Muscle of leg (tissue), 11 donors: ENCODE measurements around the gene FXYD6. TPM values are rescaled to one million over a fixed set of nuclear protein-coding genes. Genes with fewer than 3 reads are reported as not detected.

ENCODE experiments used
- DNase-seq: peaks from one replicate; pipeline ENCODE4 v3.0.0; 2013
- H3K27ac ChIP-seq: one replicate; pipeline ENCODE4 v1.5.1; 2013; ENCODE audit warnings: mild to moderate bottlenecking, low read length, control low read depth
- H3K27me3 ChIP-seq: one replicate; pipeline ENCODE4 v1.6.1; 2013; ENCODE audit warnings: low read length; ENCODE audit not compliant: control insufficient read depth, insufficient read depth
- H3K36me3 ChIP-seq: one replicate; pipeline ENCODE4 v1.6.1; 2013; ENCODE audit warnings: low read length; ENCODE audit not compliant: control insufficient read depth, insufficient read depth
- H3K4me1 ChIP-seq: one replicate; pipeline ENCODE4 v1.6.1; 2013; ENCODE audit warnings: low read length; ENCODE audit not compliant: control insufficient read depth, insufficient read depth
- H3K4me3 ChIP-seq: one replicate; pipeline ENCODE4 v1.5.1; 2013; ENCODE audit warnings: low read length, control low read depth
- H3K9me3 ChIP-seq: replicated peaks from 2 replicates; pipeline ENCODE4 v1.6.1; 2013; ENCODE audit warnings: low read depth, low read length; ENCODE audit not compliant: control insufficient read depth
- WGBS: methylation state at CpG from one replicate; pipeline ENCODE4 v1.1.5; 2013; ENCODE audit warnings: missing lambda C conversion rate; ENCODE audit not compliant: insufficient coverage; 5-methylcytosine and 5-hydroxymethylcytosine counted together
- polyA plus RNA-seq, 8 donors: library from polyadenylated mRNA; unstranded; fragments of 120-200 nt; gene quantifications; one replicate each; pipeline versions ENCODE4 v1.2.1 to v1.2.3, GENCODE V29; 2013; ENCODE audit warnings: inconsistent platforms in 1 of 8, low replicate concordance in 1 of 8; ENCODE audit not compliant: insufficient read length in 8 of 8, insufficient read depth in 1 of 8
- total RNA-seq: library from RNA; stranded (reverse); fragments of 120-200 nt; gene quantifications from one replicate; pipeline ENCODE4 v1.2.4, GENCODE V29; 2013

The FXYD6 gene
- total and polyA plus RNA-seq, 9 donors: 103 to 209 (median 173) TPM

DNA sequence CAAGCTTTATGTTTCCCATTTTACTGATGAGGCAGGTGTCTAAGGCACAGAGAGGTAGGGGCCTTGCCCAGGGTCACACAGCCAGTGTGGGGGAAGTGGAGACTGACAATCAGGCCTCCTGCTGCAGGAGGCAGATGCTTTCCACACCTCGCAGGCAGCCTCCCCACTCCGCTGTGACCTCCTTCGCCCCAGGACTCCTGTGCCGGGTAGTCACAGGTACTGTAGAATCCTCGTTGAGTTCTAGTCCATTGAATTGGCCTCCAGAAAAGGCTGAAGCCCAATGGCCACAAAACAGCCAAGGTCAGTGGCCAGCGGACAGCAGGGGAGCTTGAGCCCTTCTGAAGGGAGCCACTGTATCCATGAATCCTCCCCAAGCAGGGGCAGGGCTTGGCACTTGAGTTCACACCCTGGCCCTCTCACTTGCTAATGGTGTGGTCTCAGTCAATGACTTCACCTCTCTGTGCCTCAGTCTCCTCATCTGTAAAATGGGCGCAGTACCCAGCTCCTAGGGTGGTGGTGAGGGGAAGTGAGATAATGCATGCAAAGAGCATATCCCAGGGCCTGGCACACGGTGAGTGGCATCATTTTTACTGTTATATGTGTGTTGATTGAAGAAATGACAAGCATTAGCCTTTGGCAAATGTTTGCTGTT, 50.8 kb downstream of the FXYD6 start:
- peaks cover 4% of the 10 kb centered on the region for H3K27me3 ChIP-seq
- H3K4me3 ChIP-seq: no peak overlapping the region
- 92% methylated on average over 7 of the region's 8 CpGs for WGBS
- peaks cover 55% of the 10 kb centered on the region for H3K4me1 ChIP-seq
- no peaks in the 10 kb centered on the region for H3K9me3 ChIP-seq
- no peak for DNase-seq
- no peak overlapping the region for H3K27ac ChIP-seq
- no peaks in the 10 kb centered on the region for H3K36me3 ChIP-seq

DNA sequence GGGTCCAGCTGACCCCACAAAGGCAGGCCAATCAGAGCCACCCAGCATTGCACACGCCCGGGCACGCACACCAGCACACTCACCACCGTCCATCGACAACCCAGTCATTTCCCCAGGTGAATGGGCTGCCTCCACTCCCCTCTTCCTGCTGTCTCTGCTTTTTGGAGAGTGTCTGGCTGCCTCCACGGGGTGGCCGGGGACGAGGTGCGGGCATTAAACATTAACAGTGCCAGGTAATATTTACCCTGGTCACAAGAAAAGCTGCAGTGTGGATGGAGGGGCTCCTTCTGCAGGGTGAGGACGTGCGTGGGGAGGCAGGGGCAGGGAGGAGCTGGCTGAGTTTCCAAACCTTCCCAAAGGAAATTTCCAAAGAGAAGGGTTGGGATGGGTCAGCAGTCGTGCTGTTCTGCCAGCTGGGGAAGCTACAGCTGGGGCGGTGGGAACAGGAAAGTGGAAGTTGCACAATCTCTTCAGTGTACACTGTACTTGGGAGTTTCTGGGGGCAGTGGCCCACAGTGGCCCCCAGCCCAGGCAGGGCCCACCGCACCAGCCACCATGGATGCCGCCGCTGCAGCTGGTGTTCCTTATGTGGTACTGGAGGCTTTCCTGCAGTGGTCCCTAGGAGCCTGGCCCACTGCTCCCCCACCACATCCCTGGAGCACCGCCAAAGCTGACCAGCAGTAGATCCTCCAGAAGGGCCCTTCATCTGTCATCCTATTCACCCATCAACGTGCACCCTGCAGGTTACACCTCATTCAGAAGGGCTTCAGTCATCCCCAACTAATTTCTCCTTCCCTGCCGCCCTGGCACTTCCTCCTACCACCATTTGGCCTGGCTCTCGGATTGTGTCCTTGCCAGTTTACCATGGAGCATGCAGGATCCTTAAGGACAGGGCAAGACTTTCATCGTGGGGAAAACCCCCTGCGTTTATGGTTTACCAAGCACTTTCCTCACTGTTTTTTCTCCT, 51.6 kb downstream of the FXYD6 start, which contains the start of gene FXYD2:
Gene FXYD2 (minus strand): TSS at position 174 of the 967 bp plus-strand sequence. CDS start 66 bp downstream, at position 108.
- peaks cover 49% of the 10 kb centered on the region for H3K4me1 ChIP-seq
- H3K27me3 ChIP-seq: peaks cover 2% of the 10 kb centered on the region
- H3K9me3 ChIP-seq: no peaks in the 10 kb centered on the region
- H3K4me3 ChIP-seq: no peak within 1 kb of the TSS
- peak; percentile 78 for DNase-seq
- H3K27ac ChIP-seq: peak within 1 kb of the TSS; percentile 65
- no peaks in the 10 kb centered on the region for H3K36me3 ChIP-seq
- WGBS: 33% methylated on average over 15 of the region's 22 CpGs

DNA sequence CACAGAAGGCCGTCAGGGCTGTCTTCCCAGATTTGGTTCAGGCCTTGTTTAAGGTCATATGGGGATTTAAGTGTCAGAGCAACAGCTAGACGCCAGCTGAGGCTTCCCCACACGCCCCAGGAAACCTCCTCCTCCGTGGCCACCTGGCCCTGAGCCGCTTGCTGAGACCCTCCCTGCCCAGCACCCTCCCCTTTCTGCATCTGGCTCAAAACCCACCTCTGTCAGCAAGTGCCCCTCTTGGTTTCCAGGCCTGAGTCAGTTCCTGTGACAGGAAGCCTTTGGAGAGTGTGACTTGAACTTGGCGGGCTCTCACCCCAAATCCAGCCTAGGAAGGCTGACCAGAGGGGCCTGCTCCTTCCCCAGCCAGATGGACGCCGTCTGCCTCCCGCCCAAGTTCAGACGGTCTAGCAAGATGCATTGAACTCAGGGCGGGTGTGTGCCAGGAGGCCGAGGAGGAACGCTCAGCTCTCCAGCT, 52.5 kb downstream of the FXYD6 start:
- peaks cover 51% of the 10 kb centered on the region for H3K4me1 ChIP-seq
- no peaks in the 10 kb centered on the region for H3K9me3 ChIP-seq
- peak overlapping the region; percentile 65 for H3K27ac ChIP-seq
- H3K27me3 ChIP-seq: peaks cover 2% of the 10 kb centered on the region
- H3K4me3 ChIP-seq: no peak overlapping the region
- H3K36me3 ChIP-seq: no peaks in the 10 kb centered on the region
- WGBS: 3% methylated on average over 4 of the region's 13 CpGs
- peak; percentile 89 for DNase-seq

DNA sequence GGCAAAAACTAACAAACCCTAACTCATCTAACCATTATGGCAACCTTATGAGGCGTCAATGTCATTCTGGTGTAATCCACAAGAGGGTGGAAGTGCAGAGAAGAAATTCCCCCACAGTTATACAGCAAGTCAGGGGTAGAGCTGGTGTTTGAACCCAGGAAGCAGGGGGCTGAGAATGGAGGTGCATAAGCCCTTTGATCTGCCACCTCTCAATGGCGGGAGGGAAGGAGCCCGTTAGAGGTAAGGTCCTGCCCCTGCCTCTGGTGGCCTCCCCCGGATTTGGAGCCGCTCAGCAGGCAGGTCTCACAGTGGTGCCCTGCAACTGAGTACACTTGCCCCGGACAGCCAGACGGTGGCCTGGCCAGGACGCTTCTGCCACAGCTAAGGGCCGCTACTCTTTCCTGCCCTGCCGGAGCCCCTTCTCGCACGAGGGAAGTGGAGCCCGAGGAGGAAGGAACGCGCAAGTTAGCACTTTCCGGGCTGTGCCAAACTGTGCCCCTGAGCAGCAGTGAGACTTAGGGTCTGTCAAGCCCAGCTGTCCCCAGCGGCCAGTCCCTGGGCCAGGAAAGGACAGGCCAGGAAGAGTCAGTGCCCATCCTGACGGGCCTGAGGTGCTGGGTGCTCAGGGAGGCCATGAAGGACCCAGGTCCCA, 53.0 kb downstream of the FXYD6 start:
- WGBS: 34% methylated on average over 17 of the region's 18 CpGs
- Histone ChIP-seq H3K36me3 (no peaks in the 10 kb centered on the region), H3K4me1 (peaks cover 49% of the 10 kb centered on the region), H3K27me3 (peaks cover 2% of the 10 kb centered on the region), H3K27ac (peak overlapping the region; percentile 53), H3K9me3 (no peaks in the 10 kb centered on the region), H3K4me3 (no peak overlapping the region)
- DNase-seq: no peak

DNA sequence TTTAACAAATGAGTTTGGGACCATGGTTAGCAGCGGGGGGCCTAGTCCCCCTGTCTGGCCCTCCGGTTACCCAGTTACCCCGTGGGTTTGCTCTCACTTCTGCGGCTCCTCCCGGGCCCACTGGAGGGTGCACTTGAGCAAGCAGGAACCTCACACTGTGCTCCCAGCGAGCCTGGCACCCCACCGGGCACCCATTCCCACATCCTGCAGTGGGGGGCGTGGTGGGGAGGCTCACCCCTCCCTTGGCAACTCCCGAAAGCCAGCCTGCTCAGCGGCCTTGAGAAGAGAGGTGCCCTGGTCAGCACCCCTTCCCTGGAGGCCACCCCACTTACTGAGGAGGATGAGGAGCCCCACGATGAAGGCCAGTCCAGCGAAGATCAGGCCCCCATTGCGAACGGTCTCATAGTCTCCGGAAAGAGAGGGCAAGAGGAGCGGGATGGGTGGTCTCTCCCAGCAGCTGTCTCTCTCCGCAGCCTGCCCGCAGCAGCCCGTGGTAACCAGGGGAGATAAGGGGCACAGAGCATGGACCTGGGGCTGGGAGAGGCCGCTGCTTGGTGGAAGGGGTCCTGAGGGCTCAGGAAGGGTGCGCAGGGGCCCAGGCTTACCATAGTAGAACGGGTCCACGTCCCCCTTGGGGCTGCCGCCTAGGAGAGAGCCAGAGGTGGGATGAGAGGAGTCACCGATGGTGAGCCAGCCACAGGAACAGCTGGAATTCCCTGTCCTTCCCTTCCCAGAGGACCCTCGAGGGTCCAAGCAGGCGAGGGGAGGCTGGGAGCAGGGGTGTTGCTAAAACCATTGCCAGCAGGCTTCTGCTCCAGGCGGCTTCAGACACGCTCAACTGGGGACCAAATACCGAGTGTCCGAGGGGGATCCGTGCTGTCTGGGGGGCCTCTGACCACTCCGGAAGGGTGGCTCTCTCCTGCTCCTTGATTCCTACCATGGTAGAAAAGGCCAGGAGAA, 54.1 kb downstream of the FXYD6 start:
- no peak for DNase-seq
- 69% methylated on average over 18 of the region's 33 CpGs for WGBS
- Histone ChIP-seq H3K4me1 (peaks cover 48% of the 10 kb centered on the region), H3K27ac (no peak overlapping the region), H3K27me3 (peaks cover 2% of the 10 kb centered on the region), H3K36me3 (no peaks in the 10 kb centered on the region), H3K4me3 (no peak overlapping the region), H3K9me3 (no peaks in the 10 kb centered on the region)

DNA sequence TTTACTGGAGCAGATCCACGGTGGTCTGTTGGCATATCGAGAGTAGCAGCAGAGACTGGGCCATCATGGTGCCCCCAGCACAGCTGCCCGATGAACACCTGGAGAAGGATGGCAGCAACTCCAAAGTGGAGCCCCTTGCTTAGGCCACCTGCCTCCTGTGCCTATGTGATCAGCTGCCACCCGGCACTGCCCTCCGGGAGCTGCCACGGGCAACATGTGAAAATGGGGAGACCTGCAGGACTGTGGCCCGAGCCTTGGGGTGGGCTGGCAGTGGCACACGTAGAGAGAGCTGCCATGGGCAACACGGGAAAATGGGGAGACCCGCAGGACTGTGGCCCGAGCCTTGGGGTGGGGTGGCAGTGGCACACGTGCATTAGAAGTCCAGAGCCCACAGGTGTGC, 55.0 kb downstream of the FXYD6 start:
- Histone ChIP-seq H3K4me3 (no peak overlapping the region), H3K27me3 (peaks cover 2% of the 10 kb centered on the region), H3K36me3 (no peaks in the 10 kb centered on the region), H3K27ac (no peak overlapping the region), H3K4me1 (peaks cover 58% of the 10 kb centered on the region), H3K9me3 (no peaks in the 10 kb centered on the region)
- no peak for DNase-seq
- WGBS: 88% methylated on average over 12 of the region's 12 CpGs

DNA sequence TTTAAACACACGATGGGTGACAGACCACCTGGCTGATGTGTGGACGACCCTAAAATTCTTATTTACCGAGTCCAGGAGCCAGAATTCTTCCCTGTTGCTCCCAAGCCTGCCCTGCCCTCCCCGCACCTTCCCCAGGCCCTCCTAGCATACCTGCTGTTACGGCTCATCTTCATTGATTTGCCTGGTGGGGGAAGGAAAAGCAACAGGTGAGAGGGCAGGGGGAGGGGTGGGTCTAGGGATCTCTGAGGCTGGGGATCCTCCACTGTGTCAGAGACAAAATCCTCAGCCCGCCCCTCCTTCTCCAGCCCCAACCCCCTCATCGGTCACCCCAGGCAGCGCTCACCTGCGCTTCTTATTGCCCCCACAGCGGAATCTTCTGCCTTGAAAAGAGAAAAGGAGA, 55.9 kb downstream of the FXYD6 start:
- WGBS: 71% methylated on average over 2 of the region's 10 CpGs
- Histone ChIP-seq H3K27ac (no peak overlapping the region), H3K27me3 (no peaks in the 10 kb centered on the region), H3K4me3 (no peak overlapping the region), H3K4me1 (peaks cover 65% of the 10 kb centered on the region), H3K36me3 (no peaks in the 10 kb centered on the region), H3K9me3 (no peaks in the 10 kb centered on the region)
- DNase-seq: no peak

DNA sequence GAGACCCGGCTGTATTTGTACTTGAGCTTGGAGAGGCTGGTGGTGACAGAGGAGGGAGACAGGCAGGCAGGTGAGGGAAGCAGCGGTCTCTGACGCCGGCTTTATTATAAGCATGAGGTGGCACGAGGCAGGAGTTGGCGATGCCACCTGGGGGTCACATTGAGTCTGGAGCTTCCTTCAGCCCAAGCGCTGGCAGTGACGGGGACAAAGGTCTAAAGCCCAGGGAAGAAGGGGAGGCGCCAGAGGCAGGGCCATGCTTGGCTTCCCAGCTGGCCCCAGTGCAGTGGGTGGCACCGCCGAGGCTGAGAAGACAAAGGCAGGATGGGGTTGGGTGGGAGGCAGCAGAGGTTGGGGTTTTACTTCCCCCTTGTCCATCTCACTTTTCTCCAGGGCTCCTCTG, 56.4 kb downstream of the FXYD6 start:
- WGBS: 80% methylated on average over 9 of the region's 11 CpGs
- H3K27ac ChIP-seq: no peak overlapping the region
- no peaks in the 10 kb centered on the region for H3K27me3 ChIP-seq
- no peaks in the 10 kb centered on the region for H3K9me3 ChIP-seq
- H3K36me3 ChIP-seq: no peaks in the 10 kb centered on the region
- H3K4me1 ChIP-seq: peaks cover 65% of the 10 kb centered on the region
- no peak for DNase-seq
- no peak overlapping the region for H3K4me3 ChIP-seq
